Stimulated activated naive CD4-positive, alpha-beta T cell treated with Interleukin-2 at 50 U/mL for 16 hours (primary cell): ENCODE results near the gene ZBTB43.

Experiments
- DNase-seq: peaks from one replicate; lab custom pipeline; 2025; lab: John Stamatoyannopoulos, UW

ZBTB43 gene

GRCh38 chr9:126830827-126831226 is 26.0 kb downstream of the ZBTB43 start:
- DNase-seq, result no peak

- DNase-seq, result no peak
Observed at GRCh38 chr9:126832440-126832839, 27.6 kb downstream of the ZBTB43 start.

GRCh38 chr9:126833020-126833419 is 28.2 kb downstream of the ZBTB43 start:
- DNase-seq, result no peak

GRCh38 chr9:126833710-126834345 is 29.0 kb downstream of the ZBTB43 start:
- DNase-seq, result no peak

- DNase-seq, result no peak
Observed at GRCh38 chr9:126834672-126835071, 29.8 kb downstream of the ZBTB43 start.

GRCh38 chr9:126836216-126836615 is 31.4 kb downstream of the ZBTB43 start:
- DNase-seq, result no peak

GRCh38 chr9:126838055-126838811 is 33.4 kb downstream of the ZBTB43 start:
- no peak for DNase-seq

- DNase-seq, result no peak
Observed at GRCh38 chr9:126838895-126839294, 34.1 kb downstream of the ZBTB43 start.

GRCh38 chr9:126839301-126839700 is 34.5 kb downstream of the ZBTB43 start:
- DNase-seq, result no peak

GRCh38 chr9:126842220-126842842 is 37.5 kb downstream of the ZBTB43 start:
- DNase-seq, result no peak

- DNase-seq, result no peak
Observed at GRCh38 chr9:126842977-126843799, 38.3 kb downstream of the ZBTB43 start.

- DNase-seq, result no peak
Observed at GRCh38 chr9:126844085-126844484, 39.2 kb downstream of the ZBTB43 start.

GRCh38 chr9:126847051-126847450 is 42.2 kb downstream of the ZBTB43 start:
- DNase-seq, result no peak

- DNase-seq, result no peak
Observed at GRCh38 chr9:126849591-126850225, 44.9 kb downstream of the ZBTB43 start.

- no peak for DNase-seq
Observed at GRCh38 chr9:126851286-126851880, 46.5 kb downstream of the ZBTB43 start.

GRCh38 chr9:126852086-126852688 is 47.3 kb downstream of the ZBTB43 start:
- DNase-seq, result no peak

- no peak for DNase-seq
Observed at GRCh38 chr9:126853667-126854066, 48.8 kb downstream of the ZBTB43 start.

- no peak for DNase-seq
Observed at GRCh38 chr9:126854734-126855133, 49.9 kb downstream of the ZBTB43 start.

GRCh38 chr9:126856326-126856877 is 51.6 kb downstream of the ZBTB43 start:
- no peak for DNase-seq

GRCh38 chr9:126857261-126857960 is 52.6 kb downstream of the ZBTB43 start:
- no peak for DNase-seq
